HEK293T (cell line): Measurements from ENCODE around the gene SIK3.

Source experiments
- BHLHE40 ChIP-seq: fragments of 450-650 bp; IDR thresholded peaks from 2 replicates; pipeline ENCODE4 v1.6.1; 2016; ENCODE audit warnings: mild to moderate bottlenecking, moderate library complexity, borderline replicate concordance
- ELF4 ChIP-seq: fragments of 450-650 bp; IDR thresholded peaks from 2 replicates; pipeline ENCODE4 v1.6.1; 2017; ENCODE audit warnings: antibody characterized with exemption
- FOXA1 ChIP-seq: fragments of 450-650 bp; IDR thresholded peaks from 2 replicates; pipeline ENCODE4 v1.6.1; 2016; ENCODE audit warnings: mild to moderate bottlenecking
- FOXM1 ChIP-seq: fragments of 450-650 bp; IDR thresholded peaks from 2 replicates; pipeline ENCODE4 v1.6.1; 2017; ENCODE audit warnings: mild to moderate bottlenecking, borderline replicate concordance
- SP1 ChIP-seq: fragments of 450-650 bp; IDR thresholded peaks from 2 replicates; pipeline ENCODE4 v1.6.1; 2017
- TF ChIP-seq, protein P1 (sequence below): fragments of 450-650 bp; IDR thresholded peaks from 2 replicates; pipeline ENCODE4 v1.6.1; 2016

- TF ChIP-seq, protein P1, sequence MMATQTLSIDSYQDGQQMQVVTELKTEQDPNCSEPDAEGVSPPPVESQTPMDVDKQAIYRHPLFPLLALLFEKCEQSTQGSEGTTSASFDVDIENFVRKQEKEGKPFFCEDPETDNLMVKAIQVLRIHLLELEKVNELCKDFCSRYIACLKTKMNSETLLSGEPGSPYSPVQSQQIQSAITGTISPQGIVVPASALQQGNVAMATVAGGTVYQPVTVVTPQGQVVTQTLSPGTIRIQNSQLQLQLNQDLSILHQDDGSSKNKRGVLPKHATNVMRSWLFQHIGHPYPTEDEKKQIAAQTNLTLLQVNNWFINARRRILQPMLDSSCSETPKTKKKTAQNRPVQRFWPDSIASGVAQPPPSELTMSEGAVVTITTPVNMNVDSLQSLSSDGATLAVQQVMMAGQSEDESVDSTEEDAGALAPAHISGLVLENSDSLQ, result no peak
- no peak for TF ChIP-seq BHLHE40
- no peak for TF ChIP-seq FOXM1
- TF ChIP-seq SP1, result no peak
- no peak for TF ChIP-seq FOXA1
- no peak for TF ChIP-seq ELF4
Measured at GRCh38 chr11:116859175-116859574, 239.1 kb downstream of the SIK3 start.
